ENCODE data around the gene GIPC2. TPM values are rescaled to one million over a fixed set of nuclear protein-coding genes. Genes with fewer than 3 reads are reported as not detected.

Gene GIPC2
- total and polyA plus RNA-seq, 10 of the 15 experiments (the other 5 are each of a cell fraction or from before 2014, with no cell fraction given): 0.03 to 0.23 (median 0.06) TPM; not detected in 2

DNA sequence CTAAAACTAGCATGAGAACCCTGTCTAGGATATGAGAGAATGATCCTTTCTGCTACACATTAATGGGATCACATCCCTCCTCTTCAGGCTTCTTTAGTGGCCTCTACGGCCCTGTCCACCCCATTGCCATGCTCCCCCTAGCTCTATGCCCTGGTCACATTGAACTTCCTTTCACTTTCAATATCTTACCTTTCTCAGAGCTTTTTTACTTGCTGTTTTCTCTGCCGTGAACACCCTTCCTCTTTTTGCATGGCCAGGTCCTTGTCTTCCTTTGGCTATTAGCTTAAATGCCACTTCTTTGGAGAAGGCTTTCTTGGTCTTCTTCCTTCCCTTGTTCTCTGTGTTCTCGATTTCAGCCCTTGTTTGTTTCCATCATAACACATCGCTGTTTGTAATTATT lies 97.4 kb downstream of the GIPC2 start (continued):
- TF ChIP-seq, protein P1, sequence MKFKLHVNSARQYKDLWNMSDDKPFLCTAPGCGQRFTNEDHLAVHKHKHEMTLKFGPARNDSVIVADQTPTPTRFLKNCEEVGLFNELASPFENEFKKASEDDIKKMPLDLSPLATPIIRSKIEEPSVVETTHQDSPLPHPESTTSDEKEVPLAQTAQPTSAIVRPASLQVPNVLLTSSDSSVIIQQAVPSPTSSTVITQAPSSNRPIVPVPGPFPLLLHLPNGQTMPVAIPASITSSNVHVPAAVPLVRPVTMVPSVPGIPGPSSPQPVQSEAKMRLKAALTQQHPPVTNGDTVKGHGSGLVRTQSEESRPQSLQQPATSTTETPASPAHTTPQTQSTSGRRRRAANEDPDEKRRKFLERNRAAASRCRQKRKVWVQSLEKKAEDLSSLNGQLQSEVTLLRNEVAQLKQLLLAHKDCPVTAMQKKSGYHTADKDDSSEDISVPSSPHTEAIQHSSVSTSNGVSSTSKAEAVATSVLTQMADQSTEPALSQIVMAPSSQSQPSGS (IDR thresholded peaks at IDR 0.05; ENCODE audit: low read length): no peak
- TF ChIP-seq TCF12 (IDR thresholded peaks at IDR 0.05; ENCODE audit: low read depth, low read length) (no peak), NR2C1 (IDR thresholded peaks at IDR 0.05) (no peak), CHD2 (IDR thresholded peaks at IDR 0.05; ENCODE audit: borderline replicate concordance, low read depth, low read length) (no peak), CREB1 (IDR thresholded peaks at IDR 0.05; ENCODE audit: low read depth) (no peak), KAT2A (conservative IDR thresholded peaks at IDR 0.05; ENCODE audit: control insufficient read depth, low read depth, low read length) (no peak), ETV6 (conservative IDR thresholded peaks at IDR 0.05 in 1 of 2, IDR thresholded peaks at IDR 0.05 in 1 of 2; ENCODE audit: borderline replicate concordance in 1 of 2, low read depth in 1 of 2) (0 out of 4 replicates have a peak, but pooled peaks of 1 of the 2 experiments have one; percentile 21), SREBF2 (IDR thresholded peaks at IDR 0.05; ENCODE audit: low read length) (no peak)
- TF ChIP-seq, protein P2, sequence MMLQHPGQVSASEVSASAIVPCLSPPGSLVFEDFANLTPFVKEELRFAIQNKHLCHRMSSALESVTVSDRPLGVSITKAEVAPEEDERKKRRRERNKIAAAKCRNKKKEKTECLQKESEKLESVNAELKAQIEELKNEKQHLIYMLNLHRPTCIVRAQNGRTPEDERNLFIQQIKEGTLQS (IDR thresholded peaks at IDR 0.05; ENCODE audit: borderline replicate concordance, extremely low read depth, low read depth, low read length): no peak

DNA sequence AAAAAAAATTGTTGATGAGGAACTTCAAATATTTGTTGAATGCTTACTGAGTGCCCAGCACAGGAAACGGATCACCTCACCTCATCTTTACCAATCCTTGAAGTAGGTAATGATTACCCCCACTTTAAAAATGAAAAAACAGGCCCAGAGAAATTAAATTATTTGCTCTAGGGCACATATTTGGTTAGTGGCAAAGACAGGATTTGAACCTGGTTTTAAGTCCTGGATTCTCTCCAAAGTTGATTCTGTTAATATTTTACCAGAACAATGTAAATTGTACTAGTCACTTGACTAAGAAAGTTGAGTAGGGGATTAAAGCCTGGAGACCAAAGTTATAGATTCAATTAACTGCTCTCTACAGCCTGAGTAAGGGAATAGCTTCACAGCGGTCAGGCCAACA lies 97.9 kb downstream of the GIPC2 start:
- H3K27ac ChIP-seq (ENCODE audit: control insufficient read depth, insufficient read depth): peak overlapping the region; percentile 76
- SMC1A ChIA-PET (ENCODE audit: uncharacterized antibody, unreplicated experiment): interaction anchor here (0.7 to 4.7 kb wide), 9 partner anchors 8 to 564 kb away, joined by 3 to 37 read pairs (median 3); no protein-coding TSS in a partner anchor
- H4K20me1 ChIP-seq (ENCODE audit: control insufficient read depth, insufficient read depth): no peaks in the 10 kb centered on the region
- H3K27me3 ChIP-seq (replicated peaks in 1 of 2; ENCODE audit: control insufficient read depth in 2 of 2, insufficient read depth in 2 of 2, low read length in 1 of 2): no peaks in the 10 kb centered on the region
- DNase-seq (ENCODE audit: low read depth, low spot score) (no peak), FAIRE-seq (no peak), ATAC-seq (no peak)
- POLR2A ChIA-PET: no interaction called here
- no peak overlapping the region for H3K4me3 ChIP-seq
- H3K4me2 ChIP-seq (ENCODE audit: control insufficient read depth, insufficient read depth): peak overlapping the region; percentile 97
- intact Hi-C loops (cut with micrococcal nuclease; ENCODE audit: unreplicated experiment): loop anchor here (2.0 kb wide), 1 partner anchor 533 kb away; no protein-coding TSS in a partner anchor
- no TSS peak for BruUV-seq (replicated peaks)
- CTCF ChIA-PET: interaction anchor here (1.0 to 9.3 kb wide), 9 partner anchors 8 to 534 kb away, joined by 3 to 112 read pairs (median 10); no protein-coding TSS in a partner anchor
- H2AFZ ChIP-seq (ENCODE audit: control insufficient read depth, low read depth, low read length): peak overlapping the region; percentile 100
- RAD21 ChIA-PET (ENCODE audit: unreplicated experiment): interaction anchor here (0.9 to 3.9 kb wide), 6 partner anchors 8 to 532 kb away, joined by 3 to 25 read pairs (median 6); no protein-coding TSS in a partner anchor
- H3K9me3 ChIP-seq (replicated peaks; ENCODE audit: control insufficient read depth, insufficient read depth, low read length): no peaks in the 10 kb centered on the region
- no peaks in the 10 kb centered on the region for H3K36me3 ChIP-seq (ENCODE audit: control insufficient read depth in 2 of 2, insufficient read depth in 2 of 2, low read length in 1 of 2)
- 71% methylated on average over 2 of the region's 2 CpGs for WGBS (ENCODE audit: insufficient coverage, insufficient replicate concordance, low lambda C conversion rate, missing lambda C conversion rate)
- peak overlapping the region; percentile 24 for H3K9ac ChIP-seq (ENCODE audit: control insufficient read depth, insufficient read depth, low read length)
- no peaks in the 10 kb centered on the region for H3K79me2 ChIP-seq (ENCODE audit: control insufficient read depth, insufficient read depth, low read length)
- in situ Hi-C loops (cut with MboI): loop anchor here (5.0 kb wide), 1 partner anchor 529 kb away; no protein-coding TSS in a partner anchor
- peaks cover 16% of the 10 kb centered on the region for H3K4me1 ChIP-seq (ENCODE audit: control insufficient read depth, insufficient read depth, low read length)
- no peak for TF ChIP-seq NRF1 (conservative IDR thresholded peaks at IDR 0.05; ENCODE audit: low read depth, low read length)
- TF ChIP-seq, protein P3, sequence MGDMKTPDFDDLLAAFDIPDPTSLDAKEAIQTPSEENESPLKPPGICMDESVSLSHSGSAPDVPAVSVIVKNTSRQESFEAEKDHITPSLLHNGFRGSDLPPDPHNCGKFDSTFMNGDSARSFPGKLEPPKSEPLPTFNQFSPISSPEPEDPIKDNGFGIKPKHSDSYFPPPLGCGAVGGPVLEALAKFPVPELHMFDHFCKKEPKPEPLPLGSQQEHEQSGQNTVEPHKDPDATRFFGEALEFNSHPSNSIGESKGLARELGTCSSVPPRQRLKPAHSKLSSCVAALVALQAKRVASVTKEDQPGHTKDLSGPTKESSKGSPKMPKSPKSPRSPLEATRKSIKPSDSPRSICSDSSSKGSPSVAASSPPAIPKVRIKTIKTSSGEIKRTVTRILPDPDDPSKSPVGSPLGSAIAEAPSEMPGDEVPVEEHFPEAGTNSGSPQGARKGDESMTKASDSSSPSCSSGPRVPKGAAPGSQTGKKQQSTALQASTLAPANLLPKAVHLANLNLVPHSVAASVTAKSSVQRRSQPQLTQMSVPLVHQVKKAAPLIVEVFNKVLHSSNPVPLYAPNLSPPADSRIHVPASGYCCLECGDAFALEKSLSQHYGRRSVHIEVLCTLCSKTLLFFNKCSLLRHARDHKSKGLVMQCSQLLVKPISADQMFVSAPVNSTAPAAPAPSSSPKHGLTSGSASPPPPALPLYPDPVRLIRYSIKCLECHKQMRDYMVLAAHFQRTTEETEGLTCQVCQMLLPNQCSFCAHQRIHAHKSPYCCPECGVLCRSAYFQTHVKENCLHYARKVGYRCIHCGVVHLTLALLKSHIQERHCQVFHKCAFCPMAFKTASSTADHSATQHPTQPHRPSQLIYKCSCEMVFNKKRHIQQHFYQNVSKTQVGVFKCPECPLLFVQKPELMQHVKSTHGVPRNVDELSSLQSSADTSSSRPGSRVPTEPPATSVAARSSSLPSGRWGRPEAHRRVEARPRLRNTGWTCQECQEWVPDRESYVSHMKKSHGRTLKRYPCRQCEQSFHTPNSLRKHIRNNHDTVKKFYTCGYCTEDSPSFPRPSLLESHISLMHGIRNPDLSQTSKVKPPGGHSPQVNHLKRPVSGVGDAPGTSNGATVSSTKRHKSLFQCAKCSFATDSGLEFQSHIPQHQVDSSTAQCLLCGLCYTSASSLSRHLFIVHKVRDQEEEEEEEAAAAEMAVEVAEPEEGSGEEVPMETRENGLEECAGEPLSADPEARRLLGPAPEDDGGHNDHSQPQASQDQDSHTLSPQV (IDR thresholded peaks at IDR 0.05): no peak
- no peak for TF ChIP-seq IKZF1 (conservative IDR thresholded peaks at IDR 0.05)
- no peak for TF ChIP-seq STAT3 (IDR thresholded peaks at IDR 0.05; ENCODE audit: low read depth, low read length)
- no peak for TF ChIP-seq MYC (IDR thresholded peaks at IDR 0.05; ENCODE audit: insufficient read depth, insufficient read length, insufficient replicate concordance, low read length, severe bottlenecking)
- no peak for TF ChIP-seq NBN (IDR thresholded peaks at IDR 0.05)
- no peak for TF ChIP-seq CHD1 (IDR thresholded peaks at IDR 0.05; ENCODE audit: low read depth, low read length)
- TF ChIP-seq RBBP5 (conservative IDR thresholded peaks at IDR 0.05): no peak
- TF ChIP-seq ZNF24 (IDR thresholded peaks at IDR 0.05): no peak
- no peak for TF ChIP-seq KLF5 (IDR thresholded peaks at IDR 0.05; ENCODE audit: partially characterized antibody)

All from GM12878 (cell line).